ENCODE measurements around the gene DOHH.

DOHH gene

DNA sequence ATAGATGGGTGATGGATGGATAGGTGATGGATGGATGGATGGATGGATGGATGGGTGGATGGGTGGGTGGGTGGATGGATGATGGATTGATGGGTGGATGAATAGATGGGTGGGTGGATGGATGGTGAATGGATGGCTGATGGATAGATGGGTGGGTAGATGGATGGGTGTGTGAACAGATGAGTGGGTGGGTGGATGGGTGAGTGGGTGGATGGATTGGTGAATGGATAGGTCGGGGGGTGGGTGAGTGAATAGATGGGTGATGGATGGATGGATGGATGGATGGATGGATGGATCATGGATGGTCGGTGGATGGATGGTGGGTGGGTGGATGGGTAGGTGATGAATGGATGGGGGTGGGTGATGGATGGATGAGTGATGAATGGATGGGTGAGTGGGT lies 23.6 kb downstream of the DOHH start:
- TF ChIP-seq EZH2 (IDR thresholded peaks at IDR 0.05) = no peak
- no peak for TF ChIP-seq FOXP2 (optimal IDR thresholded peaks at IDR 0.05; ENCODE audit: control extremely low read depth, extremely low read length, insufficient read depth)
- no peak overlapping the region for H3K27ac ChIP-seq
- no peak overlapping the region for H3K9ac ChIP-seq (ENCODE audit: insufficient read length)
- no peaks in the 10 kb centered on the region for H3K36me3 ChIP-seq (ENCODE audit: insufficient read depth, low read length)
- H3K4me3 ChIP-seq = no peak overlapping the region
- H3K9me3 ChIP-seq (ENCODE audit: low read depth, low read length) = no peaks in the 10 kb centered on the region
- DNase-seq (ENCODE audit: low read depth, low spot score) = no peak

- Histone ChIP-seq H3K9ac (ENCODE audit: insufficient read length) (no peak overlapping the region), H3K27ac (no peak overlapping the region), H3K4me3 (no peak overlapping the region), H3K36me3 (ENCODE audit: insufficient read depth, low read length) (no peaks in the 10 kb centered on the region), H3K9me3 (ENCODE audit: low read depth, low read length) (no peaks in the 10 kb centered on the region)
- TF ChIP-seq POLR2AphosphoS5 (IDR thresholded peaks at IDR 0.05; ENCODE audit: borderline replicate concordance, low read depth, low read length) (no peak), FOXP2 (optimal IDR thresholded peaks at IDR 0.05; ENCODE audit: control extremely low read depth, extremely low read length, insufficient read depth) (no peak), EZH2 (IDR thresholded peaks at IDR 0.05) (no peak)
- no peak for DNase-seq (ENCODE audit: low read depth, low spot score)
Measured at GRCh38 chr19:3475449-3475848, 25.0 kb downstream of the DOHH start.

GRCh38 chr19:3474614-3475013 lies 25.9 kb downstream of the DOHH start:
- TF ChIP-seq EZH2 (IDR thresholded peaks at IDR 0.05) (no peak), FOXP2 (optimal IDR thresholded peaks at IDR 0.05; ENCODE audit: control extremely low read depth, extremely low read length, insufficient read depth) (no peak), POLR2AphosphoS5 (IDR thresholded peaks at IDR 0.05; ENCODE audit: borderline replicate concordance, low read depth, low read length) (no peak)
- Histone ChIP-seq H3K36me3 (ENCODE audit: insufficient read depth, low read length) (no peaks in the 10 kb centered on the region), H3K27ac (no peak overlapping the region), H3K9ac (ENCODE audit: insufficient read length) (no peak overlapping the region), H3K9me3 (ENCODE audit: low read depth, low read length) (no peaks in the 10 kb centered on the region), H3K4me3 (no peak overlapping the region)
- DNase-seq (ENCODE audit: low read depth, low spot score) = no peak

DNA sequence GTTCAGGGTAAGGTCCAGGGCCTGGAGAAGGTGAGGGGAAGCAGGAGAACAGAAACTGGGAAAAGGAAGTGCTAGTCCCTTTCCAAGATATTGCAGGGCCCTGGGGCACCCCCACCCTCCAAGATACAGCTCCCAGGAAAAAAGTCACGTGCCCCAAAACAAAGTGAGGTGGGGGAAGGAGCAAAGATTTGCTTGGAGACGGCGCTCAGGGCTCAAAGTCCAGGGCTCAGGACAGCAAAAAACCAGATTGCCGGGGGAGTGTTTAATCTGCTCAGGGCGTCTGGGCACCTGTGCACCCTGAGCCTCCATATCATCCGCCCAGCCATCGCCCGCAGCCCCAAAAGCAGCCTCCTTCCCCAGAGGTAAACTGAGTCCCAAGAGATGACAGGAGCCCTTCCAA lies 26.5 kb downstream of the DOHH start:
- Histone ChIP-seq H3K9ac (ENCODE audit: insufficient read length) (no peak overlapping the region), H3K4me3 (no peak overlapping the region), H3K27ac (no peak overlapping the region), H3K9me3 (ENCODE audit: low read depth, low read length) (no peaks in the 10 kb centered on the region), H3K36me3 (ENCODE audit: insufficient read depth, low read length) (no peaks in the 10 kb centered on the region)
- DNase-seq (ENCODE audit: low read depth, low spot score) = no peak
- TF ChIP-seq POLR2AphosphoS5 (IDR thresholded peaks at IDR 0.05; ENCODE audit: borderline replicate concordance, low read depth, low read length) = no peak
- no peak for TF ChIP-seq FOXP2 (optimal IDR thresholded peaks at IDR 0.05; ENCODE audit: control extremely low read depth, extremely low read length, insufficient read depth)
- no peak for TF ChIP-seq EZH2 (IDR thresholded peaks at IDR 0.05)

GRCh38 chr19:3471954-3472655 lies 28.4 kb downstream of the DOHH start:
- Histone ChIP-seq H3K36me3 (ENCODE audit: insufficient read depth, low read length) (no peaks in the 10 kb centered on the region), H3K9me3 (ENCODE audit: low read depth, low read length) (no peaks in the 10 kb centered on the region), H3K27ac (no peak overlapping the region), H3K9ac (ENCODE audit: insufficient read length) (no peak overlapping the region), H3K4me3 (no peak overlapping the region)
- DNase-seq (ENCODE audit: low read depth, low spot score) = no peak
- TF ChIP-seq EZH2 (IDR thresholded peaks at IDR 0.05) = no peak

- Histone ChIP-seq H3K36me3 (ENCODE audit: insufficient read depth, low read length) (no peaks in the 10 kb centered on the region), H3K9me3 (ENCODE audit: low read depth, low read length) (no peaks in the 10 kb centered on the region), H3K9ac (ENCODE audit: insufficient read length) (no peak overlapping the region), H3K4me3 (no peak overlapping the region), H3K27ac (no peak overlapping the region)
- no peak for TF ChIP-seq FOXP2 (optimal IDR thresholded peaks at IDR 0.05; ENCODE audit: control extremely low read depth, extremely low read length, insufficient read depth)
- no peak for TF ChIP-seq EZH2 (IDR thresholded peaks at IDR 0.05)
- no peak for TF ChIP-seq POLR2AphosphoS5 (IDR thresholded peaks at IDR 0.05; ENCODE audit: borderline replicate concordance, low read depth, low read length)
- no peak for DNase-seq (ENCODE audit: low read depth, low spot score)
Measured at GRCh38 chr19:3470500-3471128, 29.9 kb downstream of the DOHH start.

- DNase-seq (ENCODE audit: low read depth, low spot score) = no peak
- H3K9ac ChIP-seq (ENCODE audit: insufficient read length) = no peak overlapping the region
Measured at GRCh38 chr19:3469638-3470499, 30.6 kb downstream of the DOHH start.

GRCh38 chr19:3468211-3468610 lies 32.3 kb downstream of the DOHH start:
- no peak for TF ChIP-seq EZH2 (IDR thresholded peaks at IDR 0.05)
- no peak for TF ChIP-seq POLR2AphosphoS5 (IDR thresholded peaks at IDR 0.05; ENCODE audit: borderline replicate concordance, low read depth, low read length)
- TF ChIP-seq FOXP2 (optimal IDR thresholded peaks at IDR 0.05; ENCODE audit: control extremely low read depth, extremely low read length, insufficient read depth) = no peak
- Histone ChIP-seq H3K4me3 (no peak overlapping the region), H3K9ac (ENCODE audit: insufficient read length) (no peak overlapping the region), H3K36me3 (ENCODE audit: insufficient read depth, low read length) (no peaks in the 10 kb centered on the region; the same call in 1 of the 2 replicates), H3K9me3 (ENCODE audit: low read depth, low read length) (no peaks in the 10 kb centered on the region), H3K27ac (no peak overlapping the region)
- DNase-seq (ENCODE audit: low read depth, low spot score) = no peak

More at GRCh38 chr19:3469638-3470499, 30.6 kb downstream of the DOHH start:
- Histone ChIP-seq H3K4me3 (no peak overlapping the region), H3K9me3 (ENCODE audit: low read depth, low read length) (no peaks in the 10 kb centered on the region), H3K27ac (no peak overlapping the region), H3K36me3 (ENCODE audit: insufficient read depth, low read length) (no peaks in the 10 kb centered on the region)
- no peak for TF ChIP-seq EZH2 (IDR thresholded peaks at IDR 0.05)
- no peak for TF ChIP-seq FOXP2 (optimal IDR thresholded peaks at IDR 0.05; ENCODE audit: control extremely low read depth, extremely low read length, insufficient read depth)
- no peak for TF ChIP-seq POLR2AphosphoS5 (IDR thresholded peaks at IDR 0.05; ENCODE audit: borderline replicate concordance, low read depth, low read length)
